H1 (cell line): ENCODE results near the gene DAGLA. TPM values are rescaled to one million over a fixed set of nuclear protein-coding genes. Genes with fewer than 3 reads are reported as not detected.

Source experiments
- CTCF ChIA-PET: fragments of 300-600 bp; sonication (Branson Sonifier 250); formaldehyde crosslinking; loops from one replicate; lab custom pipeline; 2021; ENCODE audit not compliant: partially characterized antibody; lab: Charles Lee
- POLR2A ChIA-PET: fragments of 300-600 bp; sonication (Branson Sonifier 250); formaldehyde crosslinking; loops from one replicate; lab custom pipeline; 2021; ENCODE audit warnings: inconsistent platforms; ENCODE audit not compliant: partially characterized antibody; lab: Charles Lee
- DNase-seq, 2 experiments: peaks; one replicate each; pipeline versions ENCODE4 v3.0.0 to v3.0.0-alpha.2; 2010 to 2022; ENCODE audit warnings: low spot score in 2 of 2, low read depth in 1 of 2, mixed read lengths in 1 of 2
- FAIRE-seq: peaks from 2 replicates; lab custom pipeline; 2011; peaks lifted over from hg19 to GRCh38; lab: Jason Lieb, UNC
- H2AFZ ChIP-seq: 2 replicates; pipeline ENCODE4 v1.8.1; 2012; ENCODE audit warnings: low read length, inconsistent platforms
- H2AK5ac ChIP-seq: 2 replicates; pipeline ENCODE4 v1.6.1; 2013; ENCODE audit warnings: low read depth, low read length
- H2BK120ac ChIP-seq: replicated peaks from 2 replicates; pipeline ENCODE3; 2013; ENCODE audit warnings: low read depth, low read length, inconsistent platforms
- H2BK12ac ChIP-seq: 2 replicates; pipeline ENCODE4 v1.6.1; 2013; ENCODE audit warnings: low read depth, low read length
- H2BK15ac ChIP-seq: 2 replicates; pipeline ENCODE4 v1.6.1; 2013; ENCODE audit warnings: low read length
- H2BK20ac ChIP-seq: 2 replicates; pipeline ENCODE4 v1.6.1; 2013; ENCODE audit warnings: low read length
- H2BK5ac ChIP-seq: 2 replicates; pipeline ENCODE4 v1.6.1; 2013; ENCODE audit warnings: low read depth, low read length
- H3K14ac ChIP-seq: 2 replicates; pipeline ENCODE4 v1.6.1; 2013; ENCODE audit warnings: inconsistent platforms; ENCODE audit not compliant: insufficient read length
- H3K18ac ChIP-seq: 2 replicates; pipeline ENCODE4 v1.6.1; 2013; ENCODE audit warnings: low read length; ENCODE audit errors: extremely low read depth
- H3K23ac ChIP-seq: 2 replicates; pipeline ENCODE4 v1.6.1; 2013; ENCODE audit warnings: inconsistent platforms; ENCODE audit not compliant: insufficient read length
- H3K23me2 ChIP-seq: 2 replicates; pipeline ENCODE4 v1.6.1; 2013; ENCODE audit warnings: low read depth, low read length
- H3K27ac ChIP-seq: 2 replicates; pipeline ENCODE4 v1.6.1; 2011; ENCODE audit warnings: low read depth, low read length, inconsistent platforms
- H3K27me3 ChIP-seq, 4 experiments: replicated peaks in 1 of 4; 1 replicate in 1 of 4; 2 replicates in 3 of 4; pipeline versions ENCODE4 v1.6.1 to v1.8.1; 2011 to 2013; ENCODE audit warnings: low read length in 3 of 4, mild to moderate bottlenecking in 3 of 4, inconsistent platforms in 2 of 4, mixed read lengths in 2 of 4, moderate library complexity in 1 of 4; ENCODE audit not compliant: control insufficient read depth in 3 of 4, insufficient read depth in 3 of 4; ENCODE audit errors: extremely low read depth in 1 of 4
- H3K36me3 ChIP-seq, 4 experiments: 2 replicates each; pipeline versions ENCODE4 v1.6.1 to v1.8.1; 2011 to 2013; ENCODE audit warnings: mild to moderate bottlenecking in 4 of 4, low read length in 3 of 4, moderate library complexity in 2 of 4, control low read depth in 1 of 4, inconsistent platforms in 1 of 4; ENCODE audit not compliant: insufficient read depth in 4 of 4, control insufficient read depth in 2 of 4
- H3K4ac ChIP-seq: replicated peaks from 2 replicates; pipeline ENCODE3; 2013; ENCODE audit warnings: low read length, low read depth, mixed read lengths, inconsistent platforms; ENCODE audit not compliant: insufficient read length
- H3K4me1 ChIP-seq, 4 experiments: replicated peaks in 1 of 4; 1 replicate in 1 of 4; 2 replicates in 3 of 4; pipeline versions ENCODE4 v1.6.1 to v1.8.1; 2011 to 2013; ENCODE audit warnings: low read length in 3 of 4, inconsistent platforms in 2 of 4, mixed read lengths in 1 of 4; ENCODE audit not compliant: insufficient read depth in 4 of 4, control insufficient read depth in 3 of 4
- H3K4me2 ChIP-seq, 2 experiments: 2 replicates each; pipeline versions ENCODE4 v1.6.1 to v1.8.1; 2011 to 2013; ENCODE audit warnings: low read depth in 2 of 2, low read length in 2 of 2, control low read depth in 1 of 2, inconsistent platforms in 1 of 2, mild to moderate bottlenecking in 1 of 2; ENCODE audit not compliant: insufficient read depth in 1 of 2
- H3K4me3 ChIP-seq, 4 experiments: fragments of 200-600, 300-600 bp in 1 of 4; sonication (generic), shearing (Covaris generic), sonication (Bioruptor Twin) in 1 of 4; 2 replicates each; pipeline versions ENCODE4 v1.5.1 to v1.8.1; 2011 to 2016; ENCODE audit warnings: low read length in 4 of 4, low read depth in 3 of 4, control low read depth in 2 of 4, inconsistent platforms in 2 of 4, mild to moderate bottlenecking in 2 of 4, mixed read lengths in 1 of 4, moderate library complexity in 1 of 4; ENCODE audit not compliant: insufficient read depth in 2 of 4; ENCODE audit errors: extremely low read depth in 1 of 4
- H3K56ac ChIP-seq: replicated peaks from 2 replicates; pipeline ENCODE3; 2013; ENCODE audit warnings: low read depth, mild to moderate bottlenecking, mixed read lengths, low read length, inconsistent platforms; ENCODE audit not compliant: insufficient read length
- H3K79me1 ChIP-seq: 2 replicates; pipeline ENCODE4 v1.6.1; 2013; ENCODE audit warnings: low read depth, low read length, control low read depth
- H3K79me2 ChIP-seq, 2 experiments: 2 replicates each; pipeline versions ENCODE4 v1.6.1 to v1.8.1; 2012 to 2013; ENCODE audit warnings: low read length in 2 of 2, mild to moderate bottlenecking in 2 of 2, inconsistent platforms in 1 of 2; ENCODE audit not compliant: insufficient read depth in 2 of 2, control insufficient read depth in 1 of 2
- H3K9ac ChIP-seq, 4 experiments: replicated peaks in 1 of 4; 1 replicate in 1 of 4; 2 replicates in 3 of 4; pipeline versions ENCODE4 v1.6.1 to v1.8.1; 2011 to 2013; ENCODE audit warnings: low read depth in 3 of 4, low read length in 3 of 4, control low read depth in 2 of 4, mild to moderate bottlenecking in 2 of 4, moderate library complexity in 2 of 4, inconsistent platforms in 1 of 4; ENCODE audit errors: extremely low read depth in 1 of 4
- H3K9me3 ChIP-seq, 2 experiments: 2 replicates each; pipeline versions ENCODE4 v1.6.1 to v1.8.1; 2012 to 2013; ENCODE audit warnings: mild to moderate bottlenecking in 2 of 2, moderate library complexity in 2 of 2, control low read depth in 1 of 2, inconsistent platforms in 1 of 2, low read depth in 1 of 2, low read length in 1 of 2, mixed read lengths in 1 of 2; ENCODE audit not compliant: insufficient read depth in 2 of 2
- H4K20me1 ChIP-seq, 2 experiments: replicated peaks in 1 of 2; 2 replicates each; pipeline versions ENCODE3 to v1.8.1; 2011 to 2013; ENCODE audit warnings: inconsistent platforms in 2 of 2, low read length in 2 of 2, mild to moderate bottlenecking in 1 of 2; ENCODE audit not compliant: insufficient read depth in 2 of 2, control insufficient read depth in 1 of 2
- H4K5ac ChIP-seq: 2 replicates; pipeline ENCODE4 v1.6.1; 2013; ENCODE audit warnings: low read length, low read depth, mixed read lengths, inconsistent platforms; ENCODE audit not compliant: insufficient read length
- H4K8ac ChIP-seq: 2 replicates; pipeline ENCODE4 v1.8.0; 2013; ENCODE audit warnings: mild to moderate bottlenecking, moderate library complexity, low read length, inconsistent platforms; ENCODE audit not compliant: insufficient read depth; ENCODE audit errors: extremely low read depth
- H4K91ac ChIP-seq: replicated peaks from 2 replicates; pipeline ENCODE3; 2013; ENCODE audit warnings: low read length, mixed read lengths, inconsistent platforms; ENCODE audit not compliant: insufficient read length
- ASH2L ChIP-seq: fragments of 200-600, 300-600 bp; sonication (generic); IDR thresholded peaks from one replicate; pipeline ENCODE4 v1.7.1; 2017; ENCODE audit warnings: low read length
- CREB1 ChIP-seq: IDR thresholded peaks from 2 replicates; pipeline ENCODE4 v1.6.1; 2012; ENCODE audit warnings: inconsistent platforms
- CTBP2 ChIP-seq: IDR thresholded peaks from 2 replicates; pipeline ENCODE4 v1.7.0; 2011; ENCODE audit warnings: borderline replicate concordance, mild to moderate bottlenecking, moderate library complexity, mixed read lengths, low read length; ENCODE audit not compliant: insufficient read depth, insufficient read length
- E2F6 ChIP-seq: IDR thresholded peaks from 2 replicates; pipeline ENCODE4 v1.6.1; 2012; ENCODE audit warnings: inconsistent platforms
- KDM4A ChIP-seq: IDR thresholded peaks from one replicate; pipeline ENCODE4 v1.7.1; 2012; ENCODE audit warnings: low read depth, mild to moderate bottlenecking, moderate library complexity, low read length, inconsistent platforms; ENCODE audit not compliant: severe bottlenecking
- KDM5A ChIP-seq: fragments of 200-600 bp; IDR thresholded peaks from 2 replicates; pipeline ENCODE4 v1.7.1; 2012; ENCODE audit warnings: mild to moderate bottlenecking, low read length, inconsistent platforms, mixed read lengths
- POU5F1 ChIP-seq: IDR thresholded peaks from 2 replicates; pipeline ENCODE4 v1.6.1; 2011; ENCODE audit warnings: low read depth, mild to moderate bottlenecking, low read length, moderate library complexity
- RNF2 ChIP-seq: fragments of 200-900, 300-1000 bp; sonication (generic); IDR thresholded peaks from 2 replicates; pipeline ENCODE4 v1.7.1; 2016; ENCODE audit warnings: borderline replicate concordance, low read depth, mild to moderate bottlenecking, antibody characterized with exemption, low read length; ENCODE audit not compliant: poor library complexity, severe bottlenecking; ENCODE audit errors: missing control alignments
- SAP30 ChIP-seq: fragments of 300-600 bp; sonication (generic); IDR thresholded peaks from 2 replicates; pipeline ENCODE4 v1.7.1; 2012; ENCODE audit warnings: low read length, moderate library complexity, mild to moderate bottlenecking, inconsistent platforms; ENCODE audit not compliant: insufficient read depth, insufficient replicate concordance
- SP2 ChIP-seq: IDR thresholded peaks from 2 replicates; pipeline ENCODE4 v1.6.1; 2012; ENCODE audit warnings: mild to moderate bottlenecking, low read length, inconsistent platforms
- SRF ChIP-seq: IDR thresholded peaks from 2 replicates; pipeline ENCODE4 v1.6.1; 2011; ENCODE audit warnings: mild to moderate bottlenecking, low read depth, low read length, moderate library complexity
- TEAD4 ChIP-seq: IDR thresholded peaks from 2 replicates; pipeline ENCODE4 v1.6.1; 2012; ENCODE audit warnings: low read depth, low read length, inconsistent platforms, mixed read lengths
- WGBS, 2 experiments: shearing (Covaris generic) in 1 of 2; methylation state at CpG; one replicate each; pipeline versions ENCODE4 v1.1.6 to v1.1.7; 2013 to 2015; ENCODE audit warnings: low lambda C conversion rate in 2 of 2, mixed read lengths in 2 of 2, inconsistent platforms in 1 of 2, low coverage in 1 of 2, missing lambda C conversion rate in 1 of 2; ENCODE audit not compliant: insufficient replicate concordance in 2 of 2, insufficient coverage in 1 of 2, insufficient read length in 1 of 2; ENCODE audit errors: extremely low coverage in 1 of 2, missing lambda C conversion rate in 1 of 2; 5-methylcytosine and 5-hydroxymethylcytosine counted together
- polyA plus RNA-seq, 7 experiments: library from polyadenylated mRNA; depleted of rRNA in 3 of 7; stranded (reverse) in 5 of 7; unstranded in 2 of 7; fragments of >200 nt in 5 of 7; fragments of 200-250 nt in 2 of 7; gene quantifications; 1 replicate in 5 of 7; 2 replicates in 1 of 7; 4 replicates in 1 of 7; pipeline versions ENCODE4 v1.2.1 to v1.2.3, GENCODE V29; 2011 to 2013; ENCODE audit warnings: missing spikeins in 2 of 7, mixed read lengths in 2 of 7
- total RNA-seq: library from RNA; stranded (reverse); fragmentation: NEBNext Ultra II Directional; extraction: Animal tissue kit (Norgen Biotek cat#: 25700); gene quantifications from 2 replicates; pipeline ENCODE4 v1.2.1, GENCODE V29; 2021

The DAGLA gene
- total and polyA plus RNA-seq, 2 of the 8 experiments (the other 6 are each of a cell fraction or from before 2014, with no cell fraction given): 3.6 to 6.6 TPM

DNA sequence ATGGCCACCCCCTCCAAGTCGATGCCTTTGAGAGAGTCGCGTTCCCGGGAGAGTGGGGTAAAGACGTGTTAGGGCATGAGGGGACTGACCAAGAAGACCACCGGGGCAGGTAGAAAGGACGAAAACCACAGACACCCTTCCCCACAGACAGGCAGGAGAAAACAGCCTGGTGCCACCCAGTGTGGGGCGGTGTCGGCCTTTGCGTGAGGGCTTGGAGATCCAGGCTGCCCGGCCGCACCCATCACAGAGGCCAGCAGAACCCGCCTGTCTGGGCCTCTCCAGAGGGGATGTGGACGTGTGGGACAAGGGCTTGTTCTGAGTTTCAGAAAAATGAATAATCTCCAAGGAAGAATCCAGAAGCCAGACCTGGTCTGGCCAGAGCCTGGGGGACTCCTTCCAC, 30.8 kb downstream of the DAGLA start:
- FAIRE-seq (no peak), DNase-seq (no peak)
- H3K4me1 ChIP-seq: peaks cover 0 to 19% (median 9%) of the 10 kb centered on the region in 4 experiments; a peak in 4 of 7 replicates
- H3K4me3 ChIP-seq: no peak overlapping the region
- H3K79me2 ChIP-seq: no peaks in the 10 kb centered on the region
- POLR2A ChIA-PET: interaction anchor here (1.6 kb wide), 1 partner anchor 16 kb away, joined by 3 read pairs; no protein-coding TSS in a partner anchor
- H3K27ac ChIP-seq: no peak overlapping the region
- H2BK15ac ChIP-seq: no peak overlapping the region
- H3K36me3 ChIP-seq: no peaks in the 10 kb centered on the region
- no peaks in the 10 kb centered on the region for H4K20me1 ChIP-seq
- no peak overlapping the region for H3K9ac ChIP-seq
- H4K91ac ChIP-seq: no peak overlapping the region
- no peak overlapping the region for H2AFZ ChIP-seq
- H3K18ac ChIP-seq: no peak overlapping the region
- no peak overlapping the region for H3K4me2 ChIP-seq
- H3K23me2 ChIP-seq: no peaks in the 10 kb centered on the region; the same call in 1 of the 2 replicates
- no peak overlapping the region for H3K14ac ChIP-seq
- H4K8ac ChIP-seq: no peak overlapping the region
- CTCF ChIA-PET: interaction anchor here (1.1 to 7.9 kb wide), 9 partner anchors 8 to 194 kb away, joined by 3 to 47 read pairs (median 8); no protein-coding TSS in a partner anchor
- H2BK20ac ChIP-seq: no peak overlapping the region
- no peak overlapping the region for H2AK5ac ChIP-seq
- H3K79me1 ChIP-seq: no peaks in the 10 kb centered on the region
- 85% methylated on average over 14 of the region's 14 CpGs; no CpG with 5 or more reads in 1 of the 2 experiments for WGBS, 2 experiments
- no peak overlapping the region for H2BK120ac ChIP-seq
- H3K56ac ChIP-seq: no peak overlapping the region
- H3K27me3 ChIP-seq: no peaks in the 10 kb centered on the region
- no peaks in the 10 kb centered on the region for H3K9me3 ChIP-seq
- H3K23ac ChIP-seq: no peak overlapping the region
- no peak overlapping the region for H2BK12ac ChIP-seq
- H3K4ac ChIP-seq: no peak overlapping the region
- no peak for TF ChIP-seq TEAD4
- no peak for TF ChIP-seq RNF2
- no peak for TF ChIP-seq SP2
- TF ChIP-seq SRF: no peak
- no peak for TF ChIP-seq E2F6
- TF ChIP-seq KDM4A: no peak
- TF ChIP-seq KDM5A: no peak
- no peak for TF ChIP-seq SAP30
- no peak for TF ChIP-seq POU5F1
- TF ChIP-seq CTBP2: no peak
- no peak for TF ChIP-seq CREB1
- no peak for TF ChIP-seq ASH2L
- no peak overlapping the region for H4K5ac ChIP-seq
- no peak overlapping the region for H2BK5ac ChIP-seq
